CD4-positive, alpha-beta T cell treated with Interleukin-2 at 100 ng/mL for 4 hours (primary cell): ENCODE data around the gene CCDC106.

Source experiments
- DNase-seq: peaks from one replicate; pipeline ENCODE4 v3.0.0-alpha.2; 2020; ENCODE audit warnings: low spot score

CCDC106 gene

GRCh38 chr19:55683449-55684261, 35.6 kb downstream of the CCDC106 start:
- DNase-seq, result no peak

- DNase-seq, result no peak
Observed at GRCh38 chr19:55684946-55685681, 37.1 kb downstream of the CCDC106 start.

GRCh38 chr19:55685776-55686175, 37.8 kb downstream of the CCDC106 start:
- no peak for DNase-seq

- DNase-seq, result no peak
Observed at GRCh38 chr19:55686311-55687050, 38.5 kb downstream of the CCDC106 start.

- DNase-seq, result no peak
Observed at GRCh38 chr19:55687281-55688201, 39.5 kb downstream of the CCDC106 start.

- no peak for DNase-seq
Observed at GRCh38 chr19:55688422-55689218, 40.6 kb downstream of the CCDC106 start.

GRCh38 chr19:55689411-55690108, 41.5 kb downstream of the CCDC106 start:
- DNase-seq, result no peak

- DNase-seq, result no peak
Observed at GRCh38 chr19:55690109-55690768, 42.2 kb downstream of the CCDC106 start.

- DNase-seq, result no peak
Observed at GRCh38 chr19:55690769-55691545, 42.9 kb downstream of the CCDC106 start.

- no peak for DNase-seq
Observed at GRCh38 chr19:55691561-55692481, 43.8 kb downstream of the CCDC106 start.

GRCh38 chr19:55692681-55693081, 44.7 kb downstream of the CCDC106 start:
- no peak for DNase-seq

- no peak for DNase-seq
Observed at GRCh38 chr19:55693336-55693974, 45.4 kb downstream of the CCDC106 start.

- DNase-seq, result no peak
Observed at GRCh38 chr19:55694241-55694655, 46.2 kb downstream of the CCDC106 start.

GRCh38 chr19:55694656-55695491, 46.9 kb downstream of the CCDC106 start:
- no peak for DNase-seq

- no peak for DNase-seq
Observed at GRCh38 chr19:55695511-55696290, 47.7 kb downstream of the CCDC106 start.
